ENCODE measurements around the gene AACS. TPM values are rescaled to one million over a fixed set of nuclear protein-coding genes. Genes with fewer than 3 reads are reported as not detected.
"Not testable (repeated sequence)": the region's sequence is repeated elsewhere in the genome, so short reads cannot be mapped to it uniquely, and the experiment has no call there.

Gene AACS
- total RNA-seq, 2 experiments from 2014 or later = 16.0 to 17.0 TPM

DNA sequence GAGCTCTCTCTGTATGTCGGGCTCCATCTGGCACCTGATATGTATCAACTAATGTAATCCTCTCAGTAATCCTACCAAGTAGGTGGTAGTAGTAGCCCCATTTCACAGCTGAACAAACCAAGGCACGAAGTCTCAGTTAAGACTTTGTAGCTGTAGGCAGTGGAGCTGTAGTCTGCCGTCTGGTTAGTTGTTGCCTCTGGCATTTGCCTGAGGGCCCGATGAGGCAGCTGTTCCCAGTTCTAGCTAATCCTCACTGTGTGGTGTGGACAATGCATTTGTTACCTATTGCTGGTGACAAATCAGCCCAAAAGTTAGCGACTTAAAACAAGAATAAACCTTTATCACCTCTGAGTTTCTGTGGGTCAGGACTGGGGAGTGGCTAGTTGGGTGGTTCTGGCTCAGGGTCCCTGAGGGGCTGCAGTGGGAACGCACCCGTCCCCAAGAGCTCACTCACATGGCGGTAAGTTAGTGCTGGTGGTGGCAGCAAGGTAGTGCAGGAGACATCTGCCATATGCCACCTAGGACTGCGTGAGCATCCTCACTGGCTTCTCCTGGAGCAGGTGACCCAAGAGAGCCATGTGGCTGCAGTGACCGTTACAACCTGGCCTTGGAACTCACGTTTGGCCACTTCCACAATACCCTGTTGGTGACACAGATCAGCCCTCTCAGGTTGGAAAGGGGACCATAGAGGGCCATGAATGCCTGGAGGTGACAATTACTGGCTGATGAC is 5.6 kb downstream of the AACS start:
- Mint-ChIP-seq H3K36me3 (peaks cover 8% of the 10 kb centered on the region), H3K27me3 (no peaks in the 10 kb centered on the region), H3K27ac (no peak overlapping the region), H3K4me1 (peaks cover 19% of the 10 kb centered on the region), H3K4me3 (no peak overlapping the region), H3K9me3 (no peaks in the 10 kb centered on the region)
- DNase-seq = no peak

DNA sequence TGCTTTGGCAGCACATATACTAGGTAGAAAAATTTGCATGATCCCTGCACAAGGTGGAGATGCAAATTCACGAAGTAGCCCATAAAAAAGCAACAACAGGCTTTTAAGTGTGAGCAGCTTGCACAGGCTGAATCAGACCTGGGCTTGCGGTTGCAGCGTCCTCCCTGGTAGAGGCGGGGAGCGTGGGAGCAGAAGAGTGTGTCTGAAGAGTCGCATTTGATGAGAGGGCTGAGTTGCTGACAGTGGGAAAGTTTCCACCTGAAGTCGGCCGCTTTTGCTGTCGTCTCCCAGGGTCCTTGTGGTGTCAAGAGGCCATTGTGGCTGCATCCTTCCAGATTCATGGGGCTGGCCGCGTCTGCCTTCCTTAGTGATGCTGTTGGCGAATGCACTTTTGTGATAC is 6.2 kb downstream of the AACS start:
- H3K4me3 Mint-ChIP-seq = no peak overlapping the region
- peaks cover 12% of the 10 kb centered on the region for H3K36me3 Mint-ChIP-seq
- DNase-seq = no peak
- no peak overlapping the region for H3K27ac Mint-ChIP-seq
- no peaks in the 10 kb centered on the region for H3K27me3 Mint-ChIP-seq
- peaks cover 16% of the 10 kb centered on the region for H3K4me1 Mint-ChIP-seq
- no peaks in the 10 kb centered on the region for H3K9me3 Mint-ChIP-seq

- no peak for DNase-seq
Observed at GRCh38 chr12:125072496-125072895, 7.3 kb downstream of the AACS start.

GRCh38 chr12:125074294-125074693 is 9.1 kb downstream of the AACS start:
- H3K27ac Mint-ChIP-seq, H3K4me1 Mint-ChIP-seq, H3K4me3 Mint-ChIP-seq, H3K27me3 Mint-ChIP-seq, H3K9me3 Mint-ChIP-seq, DNase-seq: not testable (repeated sequence)
- peaks cover 15% of the 10 kb centered on the region for H3K36me3 Mint-ChIP-seq

More at GRCh38 chr12:125072496-125072895, 7.3 kb downstream of the AACS start:
- H3K27ac Mint-ChIP-seq = no peak overlapping the region
- H3K4me3 Mint-ChIP-seq = no peak overlapping the region
- H3K4me1 Mint-ChIP-seq = peaks cover 9% of the 10 kb centered on the region
- no peaks in the 10 kb centered on the region for H3K27me3 Mint-ChIP-seq
- H3K9me3 Mint-ChIP-seq = no peaks in the 10 kb centered on the region
- H3K36me3 Mint-ChIP-seq = peaks cover 13% of the 10 kb centered on the region

- H3K36me3 Mint-ChIP-seq = peaks cover 15% of the 10 kb centered on the region
- no peak for DNase-seq
- H3K4me3 Mint-ChIP-seq = no peak overlapping the region
- no peak overlapping the region for H3K27ac Mint-ChIP-seq
- H3K27me3 Mint-ChIP-seq = no peaks in the 10 kb centered on the region
- no peaks in the 10 kb centered on the region for H3K9me3 Mint-ChIP-seq
- H3K4me1 Mint-ChIP-seq = peaks cover 5% of the 10 kb centered on the region
Observed at GRCh38 chr12:125076103-125076502, 10.9 kb downstream of the AACS start.

DNA sequence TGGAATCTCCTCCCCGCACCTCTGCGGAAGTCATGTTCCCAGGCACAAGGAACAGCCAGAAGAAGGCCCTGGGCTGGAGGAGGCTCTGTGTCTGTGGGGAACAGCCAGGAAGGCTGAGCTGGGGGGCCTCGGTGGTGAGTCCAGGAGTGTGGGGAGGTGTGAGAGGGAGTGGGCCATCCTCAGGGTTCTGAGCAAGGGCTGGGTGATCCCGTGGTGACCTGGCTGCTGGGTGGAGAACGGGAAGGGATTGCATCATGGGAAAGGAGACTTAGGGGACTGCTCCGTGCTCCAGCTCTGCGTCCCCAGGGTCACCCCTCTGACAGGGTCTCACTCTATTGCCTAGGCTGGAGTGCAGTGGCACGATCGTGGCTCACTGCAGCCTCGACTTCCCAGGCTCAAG is 13.8 kb downstream of the AACS start:
- no peak overlapping the region for H3K27ac Mint-ChIP-seq
- H3K4me1 Mint-ChIP-seq = peaks cover under 1% of the 10 kb centered on the region
- no peaks in the 10 kb centered on the region for H3K27me3 Mint-ChIP-seq
- H3K4me3 Mint-ChIP-seq = no peak overlapping the region
- DNase-seq = no peak
- H3K36me3 Mint-ChIP-seq = peaks cover 16% of the 10 kb centered on the region
- H3K9me3 Mint-ChIP-seq = no peaks in the 10 kb centered on the region

- H3K4me3 Mint-ChIP-seq = no peak overlapping the region
- no peak overlapping the region for H3K27ac Mint-ChIP-seq
- DNase-seq = no peak
- no peaks in the 10 kb centered on the region for H3K9me3 Mint-ChIP-seq
- H3K27me3 Mint-ChIP-seq = no peaks in the 10 kb centered on the region
- no peaks in the 10 kb centered on the region for H3K4me1 Mint-ChIP-seq
- peaks cover 16% of the 10 kb centered on the region for H3K36me3 Mint-ChIP-seq
Observed at GRCh38 chr12:125079648-125080645, 14.7 kb downstream of the AACS start.

DNA sequence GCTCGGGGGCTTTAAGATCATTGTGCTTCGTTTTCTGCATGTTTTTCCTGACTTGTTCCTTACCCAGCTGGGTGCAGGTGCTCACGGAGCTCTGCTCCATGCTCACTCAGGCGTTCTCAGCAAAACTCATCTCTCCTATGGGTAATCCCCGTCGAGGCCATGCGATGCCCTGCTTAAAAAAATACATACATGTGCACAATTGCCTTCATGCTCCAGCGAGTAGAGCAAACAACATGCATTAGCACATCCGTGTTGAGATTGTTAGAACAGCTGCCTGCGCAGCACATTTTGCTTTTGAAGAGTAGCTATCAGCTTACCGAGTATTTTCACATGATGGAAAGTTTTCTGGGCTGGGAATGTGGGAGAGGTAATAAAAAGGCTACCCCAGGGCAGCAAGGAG is 16.2 kb downstream of the AACS start:
- Mint-ChIP-seq H3K4me3 (no peak overlapping the region), H3K4me1 (no peaks in the 10 kb centered on the region), H3K9me3 (no peaks in the 10 kb centered on the region), H3K27ac (no peak overlapping the region), H3K27me3 (no peaks in the 10 kb centered on the region), H3K36me3 (peaks cover 9% of the 10 kb centered on the region)
- no peak for DNase-seq

GRCh38 chr12:125083072-125083471 is 17.8 kb downstream of the AACS start:
- Mint-ChIP-seq H3K4me1 (no peaks in the 10 kb centered on the region), H3K27ac (no peak overlapping the region), H3K27me3 (no peaks in the 10 kb centered on the region), H3K4me3 (no peak overlapping the region), H3K9me3 (no peaks in the 10 kb centered on the region), H3K36me3 (peaks cover 7% of the 10 kb centered on the region)
- DNase-seq = no peak

DNA sequence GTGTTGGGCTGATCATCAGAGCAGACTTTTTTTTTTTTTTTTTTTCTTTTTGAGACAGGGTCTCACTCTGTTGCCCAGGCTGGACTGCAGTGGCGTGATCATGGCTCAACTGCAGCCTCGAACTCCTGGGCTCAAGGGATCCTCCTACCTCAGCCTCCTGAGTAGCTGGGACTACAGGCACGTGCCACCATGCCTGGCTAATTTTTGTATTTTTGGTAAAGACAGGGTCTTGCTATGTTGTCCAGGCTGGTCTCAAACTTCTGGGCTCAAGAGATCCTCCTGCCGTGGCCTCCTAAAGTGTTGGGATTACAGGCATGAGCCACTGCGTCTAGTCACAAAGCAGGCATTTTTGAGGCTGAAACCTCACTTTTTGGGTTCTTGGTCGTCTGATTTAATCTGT is 23.0 kb downstream of the AACS start:
- not testable (repeated sequence) for H3K27ac Mint-ChIP-seq, H3K36me3 Mint-ChIP-seq, H3K4me1 Mint-ChIP-seq, H3K9me3 Mint-ChIP-seq, DNase-seq, H3K4me3 Mint-ChIP-seq, H3K27me3 Mint-ChIP-seq

GRCh38 chr12:125089083-125089482 is 23.8 kb downstream of the AACS start:
- H3K36me3 Mint-ChIP-seq = no peaks in the 10 kb centered on the region
- H3K27ac Mint-ChIP-seq = no peak overlapping the region
- H3K27me3 Mint-ChIP-seq = no peaks in the 10 kb centered on the region
- no peaks in the 10 kb centered on the region for H3K9me3 Mint-ChIP-seq
- no peak for DNase-seq
- H3K4me1 Mint-ChIP-seq = no peaks in the 10 kb centered on the region
- H3K4me3 Mint-ChIP-seq = no peak overlapping the region

DNA sequence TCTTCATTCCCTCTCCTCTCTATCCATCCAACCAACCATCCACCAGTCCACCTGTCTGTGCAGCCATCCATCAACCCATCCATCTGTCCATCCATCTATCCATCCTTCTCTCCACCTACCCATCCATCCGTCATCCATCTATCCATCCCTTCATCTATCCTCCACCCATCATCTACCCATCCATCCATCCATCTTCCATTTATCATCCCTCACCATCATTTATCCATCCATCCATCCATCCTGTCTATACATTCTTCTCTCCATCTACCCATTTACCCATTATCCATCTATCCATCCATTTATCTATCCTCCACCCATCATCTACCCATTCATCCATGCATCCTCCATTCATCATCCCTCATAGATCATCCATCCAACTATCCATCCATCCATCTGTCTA is 24.4 kb downstream of the AACS start:
- H3K27me3 Mint-ChIP-seq = no peaks in the 10 kb centered on the region
- H3K36me3 Mint-ChIP-seq = no peaks in the 10 kb centered on the region
- H3K4me3 Mint-ChIP-seq = no peak overlapping the region
- no peaks in the 10 kb centered on the region for H3K9me3 Mint-ChIP-seq
- no peak for DNase-seq
- H3K27ac Mint-ChIP-seq = no peak overlapping the region
- H3K4me1 Mint-ChIP-seq = no peaks in the 10 kb centered on the region

DNA sequence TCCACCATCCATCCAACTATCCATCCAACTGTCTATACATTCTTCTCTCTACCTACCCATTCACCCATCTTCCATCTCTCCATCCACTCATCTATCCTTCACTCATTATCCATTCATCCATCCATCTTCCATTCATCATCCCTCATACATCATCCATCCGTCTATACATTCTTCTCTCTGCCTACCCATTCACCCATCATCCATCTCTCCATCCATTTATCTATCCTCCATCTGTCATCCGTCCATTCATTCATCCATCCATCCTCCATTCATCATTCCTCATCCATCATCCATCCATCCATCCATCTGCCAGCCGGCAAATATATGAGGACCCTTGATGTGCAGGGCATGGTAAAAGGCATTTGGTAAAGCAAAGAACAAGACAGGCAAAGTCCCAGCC is 25.2 kb downstream of the AACS start:
- H3K27ac Mint-ChIP-seq = no peak overlapping the region
- H3K27me3 Mint-ChIP-seq = no peaks in the 10 kb centered on the region
- no peaks in the 10 kb centered on the region for H3K36me3 Mint-ChIP-seq

DNA sequence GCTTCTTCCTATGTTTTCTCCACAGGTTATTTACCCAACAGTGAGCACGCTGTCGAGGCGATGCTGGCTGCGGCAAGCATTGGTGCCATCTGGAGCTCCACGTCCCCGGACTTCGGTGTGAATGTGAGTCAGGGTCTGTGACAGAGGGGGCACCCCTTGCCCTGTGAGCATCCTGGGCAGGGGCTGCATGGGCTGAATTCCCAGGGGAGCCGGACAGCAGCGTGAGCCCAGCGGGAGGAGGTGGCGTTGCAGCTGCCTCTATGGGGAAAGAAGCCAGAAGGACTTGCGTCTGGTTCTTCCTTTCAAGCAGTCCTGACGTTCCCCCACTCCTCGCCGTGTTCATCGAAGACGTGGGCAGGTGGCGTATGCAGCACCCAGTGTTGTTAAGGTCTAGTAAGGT is 26.2 kb downstream of the AACS start:
- peaks cover 1% of the 10 kb centered on the region for H3K4me1 Mint-ChIP-seq
- no peaks in the 10 kb centered on the region for H3K27me3 Mint-ChIP-seq
- H3K9me3 Mint-ChIP-seq = no peaks in the 10 kb centered on the region
- DNase-seq = no peak
- no peak overlapping the region for H3K4me3 Mint-ChIP-seq
- H3K27ac Mint-ChIP-seq = no peak overlapping the region
- H3K36me3 Mint-ChIP-seq = no peaks in the 10 kb centered on the region

More for the DNA sequence above, 25.2 kb downstream of the AACS start:
- no peaks in the 10 kb centered on the region for H3K9me3 Mint-ChIP-seq
- H3K4me1 Mint-ChIP-seq = no peaks in the 10 kb centered on the region
- H3K4me3 Mint-ChIP-seq = no peak overlapping the region
- DNase-seq = no peak

- H3K4me1 Mint-ChIP-seq = peaks cover 3% of the 10 kb centered on the region
- H3K27me3 Mint-ChIP-seq = no peaks in the 10 kb centered on the region
- DNase-seq = no peak
- H3K36me3 Mint-ChIP-seq = no peaks in the 10 kb centered on the region
- H3K4me3 Mint-ChIP-seq = no peak overlapping the region
- no peaks in the 10 kb centered on the region for H3K9me3 Mint-ChIP-seq
- H3K27ac Mint-ChIP-seq = no peak overlapping the region
Observed at GRCh38 chr12:125092108-125092871, 27.1 kb downstream of the AACS start.

All from activated naive CD8-positive, alpha-beta T cell treated with anti-CD3 and anti-CD28 coated beads for 36 hours (primary cell).